Lower lobe of right lung (tissue), 2 donors: Measurements from ENCODE around the gene B3GALT5. TPM values are rescaled to one million over a fixed set of nuclear protein-coding genes. Genes with fewer than 3 reads are reported as not detected.

Experiments used
- ATAC-seq, 2 donors: fragments of 200-7000 bp; cut with Tn5 transposase; one replicate each; pipeline ENCODE4 v1.9.1; 2020 to 2022; ENCODE audit warnings: mild to moderate bottlenecking in 2 of 2, moderate library complexity in 2 of 2
- DNase-seq: peaks from one replicate; pipeline ENCODE4 v3.0.0-alpha.2; 2020
- H3K27ac ChIP-seq: fragments of 200-600 bp; one replicate; pipeline ENCODE4 v1.8.0; 2022
- H3K27me3 ChIP-seq: fragments of 200-600 bp; one replicate; pipeline ENCODE4 v1.8.0; 2022; ENCODE audit warnings: low read depth
- H3K36me3 ChIP-seq: fragments of 200-600 bp; one replicate; pipeline ENCODE4 v1.8.0; 2022; ENCODE audit warnings: mild to moderate bottlenecking
- H3K4me1 ChIP-seq: fragments of 200-600 bp; one replicate; pipeline ENCODE4 v1.8.0; 2022
- H3K4me3 ChIP-seq: fragments of 200-600 bp; one replicate; pipeline ENCODE4 v1.8.0; 2022; ENCODE audit warnings: mild to moderate bottlenecking
- H3K9me3 ChIP-seq: fragments of 200-600 bp; one replicate; pipeline ENCODE4 v1.8.0; 2022
- CTCF ChIP-seq: fragments of 200-600 bp; IDR thresholded peaks from one replicate; pipeline ENCODE4 v1.8.0; 2022; ENCODE audit warnings: antibody characterized with exemption, mild to moderate bottlenecking
- intact Hi-C: fragments of 100-400 bp; cut with DNase I; formaldehyde crosslinking; loops from one replicate; pipeline ENCODE4 v1.11.0; 2022
- total RNA-seq: library from RNA; stranded (reverse); fragmentation: NEBNext Ultra II Directional; extraction: Animal tissue kit (Norgen Biotek cat#: 25700); gene quantifications from one replicate; pipeline ENCODE4 v1.2.1, GENCODE V29; 2021
- donor health status: DM: no; HTN: yes; CAD: no; lungs with severe emphysema.

The B3GALT5 gene
- total RNA-seq, 1 donor from 2014 or later, result 1.5 TPM

- DNase-seq, result no peak
- H3K9me3 ChIP-seq, result no peaks in the 10 kb centered on the region
- TF ChIP-seq CTCF, result no peak
- H3K36me3 ChIP-seq, result no peaks in the 10 kb centered on the region
- no peaks in the 10 kb centered on the region for H3K4me1 ChIP-seq
- H3K4me3 ChIP-seq, result no peak overlapping the region
- intact Hi-C loops, result no loop called here
- H3K27ac ChIP-seq, result no peak overlapping the region
- no peak for ATAC-seq
- no peaks in the 10 kb centered on the region for H3K27me3 ChIP-seq
Measured at GRCh38 chr21:39720126-39720778, 107.5 kb downstream of the B3GALT5 start.

GRCh38 chr21:39721885-39722284 is 109.1 kb downstream of the B3GALT5 start:
- Histone ChIP-seq H3K9me3 (no peaks in the 10 kb centered on the region), H3K4me1 (no peaks in the 10 kb centered on the region), H3K36me3 (no peaks in the 10 kb centered on the region), H3K27ac (no peak overlapping the region), H3K27me3 (no peaks in the 10 kb centered on the region), H3K4me3 (no peak overlapping the region)
- intact Hi-C loops, result no loop called here
- no peak for TF ChIP-seq CTCF
- ATAC-seq, result no peak
- DNase-seq, result no peak

Other genes starting within 250 kb of the B3GALT5 start
- gene LCA5L, start 167.2 kb upstream of the B3GALT5 start, total RNA-seq, result 3.0 TPM
- 4.1 TPM for gene SH3BGR, start 161.0 kb upstream of the B3GALT5 start, total RNA-seq
- gene IGSF5, start 132.2 kb downstream of the B3GALT5 start, total RNA-seq, result not detected